ENCODE data around the gene STIM1. TPM values are rescaled to one million over a fixed set of nuclear protein-coding genes. Genes with fewer than 3 reads are reported as not detected.

STIM1 gene
- total and polyA plus RNA-seq, 10 of the 15 experiments (the other 5 are each of a cell fraction or from before 2014, with no cell fraction given), result 8.6 to 57.7 (median 29.3) TPM

GRCh38 chr11:3977078-3977477 is 121.6 kb downstream of the STIM1 start:
- Histone ChIP-seq H3K4me2 (ENCODE audit: control insufficient read depth, insufficient read depth) (no peak overlapping the region), H3K27ac (ENCODE audit: control insufficient read depth, insufficient read depth) (no peak overlapping the region), H3K36me3 (ENCODE audit: control insufficient read depth in 2 of 2, insufficient read depth in 2 of 2, low read length in 1 of 2) (peaks cover 0 to 2% of the 10 kb centered on the region in 2 experiments; a peak in 2 of 4 replicates), H3K4me1 (ENCODE audit: control insufficient read depth, insufficient read depth, low read length) (no peaks in the 10 kb centered on the region), H3K9ac (ENCODE audit: control insufficient read depth, insufficient read depth, low read length) (no peak overlapping the region), H4K20me1 (ENCODE audit: control insufficient read depth, insufficient read depth) (no peaks in the 10 kb centered on the region), H3K79me2 (ENCODE audit: control insufficient read depth, insufficient read depth, low read length) (no peaks in the 10 kb centered on the region; the same call in 1 of the 2 replicates), H2AFZ (ENCODE audit: control insufficient read depth, low read depth, low read length) (no peak overlapping the region), H3K9me3 (replicated peaks; ENCODE audit: control insufficient read depth, insufficient read depth, low read length) (no peaks in the 10 kb centered on the region), H3K27me3 (replicated peaks in 1 of 2; ENCODE audit: control insufficient read depth in 2 of 2, insufficient read depth in 2 of 2, low read length in 1 of 2) (no peaks in the 10 kb centered on the region), H3K4me3 (no peak overlapping the region)
- no peak for ATAC-seq
- intact Hi-C loops (cut with micrococcal nuclease; ENCODE audit: unreplicated experiment), result no loop called here
- ChIA-PET SMC1A (ENCODE audit: uncharacterized antibody, unreplicated experiment) (interaction anchor here (1.0 to 2.0 kb wide), 4 partner anchors 9 to 128 kb away, joined by 4 to 7 read pairs (median 4); no protein-coding TSS in a partner anchor), POLR2A (interaction anchor here (0.6 kb wide), 1 partner anchor 14 kb away, joined by 3 read pairs; no protein-coding TSS in a partner anchor), RAD21 (ENCODE audit: unreplicated experiment) (interaction anchor here (0.6 to 1.4 kb wide), 2 partner anchors 122 to 128 kb away, joined by 3 to 4 read pairs; partner anchors contain the start of gene STIM1), CTCF (interaction anchor here (1.2 to 2.2 kb wide), 4 partner anchors 50 to 127 kb away, joined by 3 to 10 read pairs (median 6); partner anchors contain the start of gene STIM1)
- FAIRE-seq, result no peak
- no peak for DNase-seq (ENCODE audit: low read depth, low spot score)
- in situ Hi-C loops (cut with MboI), result no loop called here
- TF ChIP-seq POLR2A (IDR thresholded peaks at IDR 0.05; ENCODE audit: low read depth, low read length) (no peak), IKZF2 (IDR thresholded peaks at IDR 0.05) (no peak), ATF2 (IDR thresholded peaks at IDR 0.05; ENCODE audit: low read length) (no peak), BHLHE40 (IDR thresholded peaks at IDR 0.05; ENCODE audit: borderline replicate concordance in 1 of 2, low read depth in 2 of 2, low read length in 1 of 2) (no peak), NRF1 (conservative IDR thresholded peaks at IDR 0.05; ENCODE audit: low read depth, low read length) (no peak), YY1 (IDR thresholded peaks at IDR 0.05; ENCODE audit: low read depth, low read length) (no peak), GATAD2B (conservative IDR thresholded peaks at IDR 0.05; ENCODE audit: low read depth) (no peak), FOXM1 (IDR thresholded peaks at IDR 0.05; ENCODE audit: low read depth, low read length) (no peak), RFX5 (IDR thresholded peaks at IDR 0.05; ENCODE audit: low read depth, low read length) (no peak)
- TF ChIP-seq, protein P1, sequence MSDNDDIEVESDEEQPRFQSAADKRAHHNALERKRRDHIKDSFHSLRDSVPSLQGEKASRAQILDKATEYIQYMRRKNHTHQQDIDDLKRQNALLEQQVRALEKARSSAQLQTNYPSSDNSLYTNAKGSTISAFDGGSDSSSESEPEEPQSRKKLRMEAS (IDR thresholded peaks at IDR 0.05; ENCODE audit: low read depth, low read length), result no peak
- 100% methylated on average over 1 of the region's 1 CpG for WGBS (ENCODE audit: insufficient coverage, insufficient replicate concordance, low lambda C conversion rate, missing lambda C conversion rate)
- no TSS peak for BruUV-seq (replicated peaks)

Data from GM12878 (cell line).